Measurements from ENCODE around the gene KRTAP2-1.
A peak's percentile ranks its signal among the peaks of the same experiment; 100 is the strongest.
"Not testable (repeated sequence)": the region's sequence is repeated elsewhere in the genome, so short reads cannot be mapped to it uniquely, and the experiment has no call there.

Gene KRTAP2-1

GRCh38 chr17:41055130-41055529 lies 8.0 kb upstream of the KRTAP2-1 start, which contains the start of gene KRTAP2-2:
TSS of gene KRTAP2-2 (minus strand) at chr17:41055230. CDS start at chr17:41055211, 19 bp downstream.
- not testable (repeated sequence) for DNase-seq

GRCh38 chr17:41054556-41054955 lies 7.4 kb upstream of the KRTAP2-1 start:
- not testable (repeated sequence) for DNase-seq

- no peak for DNase-seq
Measured at GRCh38 chr17:41054025-41054424, 6.9 kb upstream of the KRTAP2-1 start.

- no peak for DNase-seq
Measured at GRCh38 chr17:41052566-41052965, 5.5 kb upstream of the KRTAP2-1 start.

- DNase-seq, result no peak
Measured at GRCh38 chr17:41049110-41049509, 2.0 kb upstream of the KRTAP2-1 start.

- no peak for DNase-seq
Measured at GRCh38 chr17:41048441-41048840, 1.3 kb upstream of the KRTAP2-1 start.

- no peak for DNase-seq
Measured at GRCh38 chr17:41042953-41043352, 4.2 kb downstream of the KRTAP2-1 start.

- DNase-seq, result not testable (repeated sequence)
Measured at GRCh38 chr17:41040783-41041571, 6.1 kb downstream of the KRTAP2-1 start, which contains the start of gene KRTAP1-1. TSS of gene KRTAP1-1 (minus strand) at chr17:41041450. CDS start at chr17:41041397, 53 bp downstream.

- no peak for DNase-seq
Measured at GRCh38 chr17:41037853-41038350, 9.2 kb downstream of the KRTAP2-1 start.

GRCh38 chr17:41034346-41034935 lies 12.7 kb downstream of the KRTAP2-1 start, which contains the start of gene KRTAP1-3:
TSS of gene KRTAP1-3 (minus strand) at chr17:41034874. CDS start at chr17:41034821, 53 bp downstream.
- DNase-seq, result not testable (repeated sequence)

- DNase-seq, result no peak
Measured at GRCh38 chr17:41029633-41030245, 17.4 kb downstream of the KRTAP2-1 start, which contains the start of gene KRTAP1-4. TSS of gene KRTAP1-4 (minus strand) at chr17:41030195. CDS start at chr17:41030078, 117 bp downstream.

GRCh38 chr17:41026715-41027471 lies 20.2 kb downstream of the KRTAP2-1 start, which contains the start of gene KRTAP1-5:
TSS of gene KRTAP1-5 (minus strand) at chr17:41027208. CDS start at chr17:41027155, 53 bp downstream.
- DNase-seq, result peak; percentile 10

- no peak for DNase-seq
Measured at GRCh38 chr17:41024697-41025096, 22.4 kb downstream of the KRTAP2-1 start.

GRCh38 chr17:41020336-41020735 lies 26.8 kb downstream of the KRTAP2-1 start:
- DNase-seq, result no peak

GRCh38 chr17:41019415-41019814 lies 27.7 kb downstream of the KRTAP2-1 start:
- no peak for DNase-seq

- no peak for DNase-seq
Measured at GRCh38 chr17:41018541-41018940, 28.6 kb downstream of the KRTAP2-1 start.

- DNase-seq, result no peak
Measured at GRCh38 chr17:41016578-41017215, 30.4 kb downstream of the KRTAP2-1 start.

GRCh38 chr17:41015454-41015853 lies 31.7 kb downstream of the KRTAP2-1 start:
- DNase-seq, result no peak

- no peak for DNase-seq
Measured at GRCh38 chr17:41013606-41014005, 33.5 kb downstream of the KRTAP2-1 start.

- no peak for DNase-seq
Measured at GRCh38 chr17:41013181-41013580, 33.9 kb downstream of the KRTAP2-1 start.

GRCh38 chr17:41012326-41013120 lies 34.6 kb downstream of the KRTAP2-1 start:
- DNase-seq, result no peak
